GM18502 (cell line): ENCODE measurements around the gene MASTL.
"Not testable (repeated sequence)": the region's sequence is repeated elsewhere in the genome, so short reads cannot be mapped to it uniquely, and the experiment has no call there.

Source experiments
- ATAC-seq: cut with Tn5 transposase; IDR thresholded peaks from one replicate; pipeline ENCODE4 v1.9.1; 2021; ENCODE audit warnings: mild to moderate bottlenecking; ENCODE audit not compliant: unreplicated experiment, poor library complexity

MASTL gene

GRCh38 chr10:27155066-27155754 lies at the start of gene MASTL:
Gene MASTL (plus strand): TSS chr10:27155352. CDS start chr10:27155427, 75 bp downstream.
- ATAC-seq = peak; percentile 80

DNA sequence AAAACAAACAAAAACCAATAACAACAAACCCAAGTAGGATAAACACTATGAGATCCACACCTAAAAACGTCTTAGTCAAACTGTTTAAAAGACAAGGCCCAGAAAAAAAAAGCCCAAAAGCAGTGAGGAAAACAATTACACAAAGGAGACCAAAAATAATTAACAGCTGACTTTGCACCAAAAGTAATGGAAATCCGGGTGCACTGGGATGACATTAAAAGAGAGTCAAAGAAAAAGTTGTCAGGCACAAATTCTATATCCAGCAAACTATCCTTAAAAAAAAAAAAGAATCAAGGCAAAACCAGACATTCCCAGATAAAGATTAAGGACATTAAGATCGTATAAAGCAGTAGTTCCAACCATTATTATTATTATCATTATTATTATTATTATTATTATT lies 47.0 kb upstream of the MASTL start:
- no peak for ATAC-seq

DNA sequence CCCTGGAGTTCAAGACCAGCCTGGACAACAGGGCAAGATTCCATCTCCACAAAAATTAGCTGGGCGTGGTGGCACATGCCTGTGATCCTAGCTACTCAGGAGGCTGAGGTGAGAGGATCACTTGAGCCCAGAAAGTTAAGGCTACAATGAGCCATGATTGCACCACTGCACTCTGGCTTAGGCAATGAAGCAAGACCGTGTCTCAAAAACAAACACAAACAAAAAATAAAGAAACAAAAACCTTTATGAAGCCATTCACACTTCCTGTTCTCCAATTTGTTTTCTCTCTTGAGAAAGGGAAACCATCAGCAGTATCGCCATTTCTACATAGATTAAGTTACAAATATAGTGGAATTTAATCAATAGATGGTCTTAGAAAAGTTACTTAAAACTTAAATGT lies 20.8 kb upstream of the MASTL start:
- ATAC-seq = no peak

DNA sequence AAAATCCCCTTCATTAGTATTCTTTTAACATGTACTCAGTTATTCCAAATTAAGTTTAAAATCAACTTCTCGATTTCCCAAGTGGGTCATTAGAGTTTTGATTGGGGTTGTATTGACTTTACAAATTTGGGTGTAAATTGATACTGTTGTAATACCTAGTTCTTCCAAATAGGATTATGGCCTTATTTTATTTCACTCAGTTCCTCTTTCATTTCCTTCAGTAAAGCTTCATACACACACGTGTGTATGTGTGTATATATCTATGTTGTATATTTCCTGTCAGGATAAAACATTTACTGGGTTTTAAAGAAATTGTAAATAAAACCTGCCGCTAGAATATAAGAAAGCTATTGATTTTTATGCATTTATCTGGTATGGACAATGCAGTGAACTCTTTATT lies 16.9 kb upstream of the MASTL start:
- ATAC-seq = no peak

- no peak for ATAC-seq
Observed at GRCh38 chr10:27143686-27144085, 11.5 kb upstream of the MASTL start.

DNA sequence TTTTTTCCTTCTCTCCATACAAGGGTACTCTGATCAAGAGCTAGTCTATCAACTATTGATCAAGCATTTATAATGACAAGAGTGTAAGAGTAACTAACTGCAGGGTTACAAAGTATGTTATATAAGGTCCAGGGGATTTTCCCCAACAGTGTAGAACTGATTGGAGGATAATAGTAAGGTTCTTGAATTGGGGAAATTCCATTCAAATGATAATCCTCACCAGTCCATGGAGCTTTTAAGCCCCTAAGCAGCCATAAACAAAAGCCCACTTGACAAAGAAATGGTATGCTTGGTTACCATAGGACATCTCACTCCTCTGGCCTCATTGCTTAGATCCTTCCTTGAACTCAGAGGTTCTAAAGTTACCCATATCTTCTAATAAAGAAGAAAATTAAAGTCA lies 9.2 kb upstream of the MASTL start:
- no peak for ATAC-seq

GRCh38 chr10:27147701-27148100 lies 7.5 kb upstream of the MASTL start:
- ATAC-seq = no peak

DNA sequence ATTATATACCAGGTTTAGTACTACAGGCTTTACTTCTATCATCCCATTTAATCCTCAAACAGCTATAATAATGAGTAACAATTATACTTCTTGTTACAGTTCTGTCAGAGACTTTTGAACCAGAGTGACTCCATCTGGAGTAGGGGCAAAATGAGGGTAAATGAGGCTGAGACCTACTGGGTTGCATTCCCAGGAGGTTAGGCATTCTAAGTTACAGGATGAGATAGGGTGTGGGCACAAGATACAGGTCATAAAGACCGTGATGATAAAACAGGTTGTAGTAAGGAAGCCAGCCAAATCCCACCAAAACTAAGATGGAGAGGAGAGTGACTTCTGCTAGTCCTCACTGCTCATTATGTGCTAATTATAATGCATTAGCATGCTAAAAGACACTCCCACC lies 4.9 kb upstream of the MASTL start:
- no peak for ATAC-seq

DNA sequence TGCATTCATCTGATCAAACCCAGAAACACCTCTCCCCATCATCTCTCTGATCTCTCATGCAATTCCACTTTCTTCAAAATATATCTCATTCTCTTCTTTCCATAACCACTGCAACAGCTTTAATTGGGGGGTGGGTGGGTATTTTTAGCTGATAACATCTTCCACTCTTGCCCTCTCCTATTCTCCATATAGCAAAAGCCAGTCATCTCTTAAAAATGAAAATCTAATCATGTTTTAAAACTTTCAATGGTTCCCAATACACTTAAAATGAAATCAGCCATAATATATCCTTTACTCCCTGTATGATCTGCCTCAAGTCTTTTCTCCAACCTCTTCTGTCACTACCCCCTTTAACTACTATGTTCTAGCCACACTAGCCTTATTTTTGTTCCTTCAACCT lies 2.5 kb upstream of the MASTL start:
- ATAC-seq = no peak

- ATAC-seq = no peak
Observed at GRCh38 chr10:27153329-27153728, 1.8 kb upstream of the MASTL start.

- ATAC-seq = peak; percentile 12
Observed at GRCh38 chr10:27153845-27154193, 1.3 kb upstream of the MASTL start.

GRCh38 chr10:27156566-27156965 lies 1.4 kb downstream of the MASTL start:
- not testable (repeated sequence) for ATAC-seq

DNA sequence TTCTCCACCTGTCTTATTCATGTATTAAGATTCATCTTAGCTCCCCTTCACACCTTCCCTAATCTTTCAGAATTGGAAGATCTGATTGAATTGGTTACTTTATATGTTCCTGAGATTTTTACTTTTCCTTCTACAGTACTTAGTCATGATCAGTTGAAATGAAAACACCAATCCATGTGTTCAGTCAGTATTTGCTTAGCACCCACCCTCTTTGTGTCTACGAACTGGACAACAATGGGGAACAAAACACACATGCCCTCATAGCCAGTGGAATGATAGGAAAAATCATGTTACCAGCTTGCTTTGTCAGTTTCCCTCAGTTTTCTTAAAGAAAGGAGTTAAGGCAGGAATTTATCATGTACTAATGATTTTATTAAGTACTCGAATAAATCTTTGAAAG lies 2.0 kb downstream of the MASTL start:
- ATAC-seq = no peak

- ATAC-seq = no peak
Observed at GRCh38 chr10:27158421-27158820, 3.3 kb downstream of the MASTL start.

DNA sequence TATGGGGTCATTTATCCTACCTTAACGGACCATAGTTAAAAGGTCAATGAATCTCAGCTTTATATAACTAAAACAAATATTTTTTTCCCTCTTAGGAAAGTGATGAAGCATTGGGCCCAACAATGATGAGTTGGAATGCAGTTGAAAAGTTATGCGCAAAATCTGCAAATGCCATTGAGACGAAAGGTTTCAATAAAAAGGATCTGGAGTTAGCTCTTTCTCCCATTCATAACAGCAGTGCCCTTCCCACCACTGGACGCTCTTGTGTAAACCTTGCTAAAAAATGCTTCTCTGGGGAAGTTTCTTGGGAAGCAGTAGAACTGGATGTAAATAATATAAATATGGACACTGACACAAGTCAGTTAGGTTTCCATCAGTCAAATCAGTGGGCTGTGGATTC lies 14.7 kb downstream of the MASTL start:
- no peak for ATAC-seq

DNA sequence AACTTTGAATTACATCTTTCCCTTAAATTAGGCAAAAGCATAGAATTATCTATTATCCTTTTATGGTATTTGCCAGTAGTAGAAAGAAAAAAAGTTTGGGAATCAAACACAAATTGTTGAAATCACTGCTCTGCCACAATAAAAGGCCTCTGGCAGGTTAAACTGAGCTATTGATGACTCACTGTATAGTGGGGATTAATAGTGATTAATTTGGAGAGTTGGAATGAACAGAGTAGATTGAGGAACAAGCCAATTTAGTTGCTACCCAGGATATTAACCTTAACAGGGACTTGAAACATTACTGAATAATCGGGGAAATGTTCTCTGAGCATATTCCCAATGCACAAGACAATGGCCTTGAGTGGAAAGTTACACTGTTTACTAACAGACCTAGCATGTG lies 33.1 kb downstream of the MASTL start:
- ATAC-seq = no peak

DNA sequence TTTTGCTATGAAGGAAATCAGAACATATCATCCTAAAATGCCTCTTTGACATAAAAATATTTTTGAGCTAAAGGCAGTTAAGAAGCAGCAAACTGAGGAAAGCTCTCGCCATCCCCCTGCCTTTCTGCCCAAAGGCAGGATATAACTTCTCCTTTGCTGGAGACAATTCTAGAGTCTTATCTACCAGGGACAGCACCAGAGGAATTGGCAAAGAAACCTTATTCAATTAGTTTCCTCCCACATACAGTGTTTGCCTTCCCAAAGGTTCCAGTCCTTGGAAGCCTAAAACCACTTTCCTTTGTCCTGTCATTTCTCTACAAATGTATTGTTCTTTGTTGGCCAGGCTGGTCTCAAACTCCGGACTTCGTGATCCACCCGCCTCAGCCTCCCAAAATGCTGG lies 33.7 kb downstream of the MASTL start:
- no peak for ATAC-seq

DNA sequence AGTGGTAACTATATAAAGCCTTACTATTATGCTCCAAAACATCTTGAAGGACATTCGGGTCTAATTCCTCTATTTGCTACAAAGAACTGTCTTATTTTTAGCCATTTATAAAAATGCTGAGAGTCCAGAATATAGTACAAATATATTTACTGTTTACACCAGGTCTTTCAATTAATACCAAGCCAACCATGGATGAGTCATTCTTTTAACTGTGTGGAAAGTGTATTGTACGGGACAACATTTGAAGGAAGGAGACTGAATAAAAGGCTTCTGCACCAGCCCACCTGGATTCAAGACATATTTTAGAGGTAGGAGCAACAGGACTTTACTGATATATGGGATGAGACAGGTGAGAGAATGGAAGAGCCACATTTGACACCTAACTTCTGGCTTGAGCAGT lies 35.4 kb downstream of the MASTL start:
- no peak for ATAC-seq

- ATAC-seq = no peak
Observed at GRCh38 chr10:27192284-27192683, 37.1 kb downstream of the MASTL start.

- ATAC-seq = no peak
Observed at GRCh38 chr10:27197980-27198620, 42.9 kb downstream of the MASTL start.

DNA sequence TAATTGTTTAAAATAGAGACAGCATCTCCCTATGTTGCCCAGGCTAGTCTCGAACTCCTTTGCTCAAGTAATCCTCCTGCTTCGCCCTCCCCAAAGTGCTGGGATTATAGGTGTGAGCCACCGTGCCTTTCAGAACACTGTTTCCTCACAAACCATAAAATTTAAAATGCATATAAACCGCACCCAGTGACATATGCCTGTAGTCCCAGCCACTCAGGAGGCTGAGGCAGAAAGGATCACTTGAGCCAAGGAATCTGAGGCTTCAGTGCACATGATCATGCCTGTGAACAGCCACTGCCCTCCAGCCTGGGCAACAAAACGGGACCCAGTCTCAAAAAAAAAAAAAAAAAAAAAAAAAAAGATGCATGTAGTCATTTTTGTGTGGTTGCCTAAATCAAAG lies 48.7 kb downstream of the MASTL start:
- ATAC-seq = no peak

DNA sequence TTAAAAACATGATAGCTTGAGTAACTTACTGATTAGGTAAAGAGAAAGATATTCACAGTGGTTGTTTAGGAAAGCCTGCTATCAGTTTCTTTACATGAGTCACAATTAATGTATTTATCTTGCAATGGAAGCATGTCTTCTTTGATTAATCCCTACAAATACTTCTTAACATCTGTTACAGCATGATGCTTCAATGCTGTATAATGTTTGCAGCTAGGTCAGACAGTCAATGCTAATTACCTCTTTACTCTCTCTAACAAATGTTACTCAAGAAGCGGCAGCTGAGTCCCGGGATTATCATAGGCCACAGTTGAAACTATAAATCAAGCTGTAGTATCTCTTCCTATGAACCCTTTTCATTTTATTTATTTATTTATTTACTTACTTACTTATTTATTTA lies 52.2 kb downstream of the MASTL start:
- no peak for ATAC-seq
